DMS 273 treated with DMSO at 0.1 percent for 48 hours (cell line): ENCODE data around the gene PRDM16.

ENCODE experiments used
- DNase-seq: peaks from one replicate; lab custom pipeline; 2025; lab: John Stamatoyannopoulos, UW

The PRDM16 gene

GRCh38 chr1:3356827-3357460, 287.9 kb downstream of the PRDM16 start:
- DNase-seq: no peak

- DNase-seq: no peak
Measured at GRCh38 chr1:3357526-3358297, 288.7 kb downstream of the PRDM16 start.

GRCh38 chr1:3359351-3359750, 290.3 kb downstream of the PRDM16 start:
- no peak for DNase-seq

DNA sequence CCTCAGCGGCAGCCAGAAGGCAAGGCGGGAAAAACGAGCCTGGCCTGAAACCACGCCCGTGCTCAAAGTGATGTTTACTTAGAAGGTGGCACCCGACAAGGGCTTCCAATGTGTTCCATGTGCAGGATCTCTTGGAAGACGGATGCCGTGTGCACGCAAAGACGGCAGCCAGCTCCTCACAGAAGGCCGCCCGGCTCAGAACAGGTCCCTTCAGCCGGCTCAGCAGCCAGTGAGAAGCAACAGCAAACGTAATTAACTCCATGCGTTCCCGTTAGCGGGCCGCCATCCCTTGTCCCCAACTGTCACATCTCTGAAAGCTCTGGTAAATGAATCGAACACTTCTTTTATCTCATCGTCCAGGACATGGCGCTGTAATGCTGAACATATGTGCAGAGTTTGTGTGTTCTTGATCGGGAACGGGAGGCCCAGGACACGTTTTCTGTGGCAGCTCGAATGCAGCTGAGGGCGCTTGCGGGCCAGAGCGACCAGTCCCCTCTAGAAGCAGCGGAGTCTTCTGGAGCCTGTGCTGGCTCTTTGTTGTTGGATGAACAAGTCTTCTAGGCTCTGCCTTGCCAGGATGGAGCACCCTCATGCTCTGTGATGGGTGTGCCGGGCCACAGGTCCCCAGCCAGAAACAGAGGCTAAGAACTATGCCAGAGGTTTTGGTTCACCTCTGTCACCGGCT, 290.9 kb downstream of the PRDM16 start:
- no peak for DNase-seq

- no peak for DNase-seq
Measured at GRCh38 chr1:3360646-3361257, 291.7 kb downstream of the PRDM16 start.

DNA sequence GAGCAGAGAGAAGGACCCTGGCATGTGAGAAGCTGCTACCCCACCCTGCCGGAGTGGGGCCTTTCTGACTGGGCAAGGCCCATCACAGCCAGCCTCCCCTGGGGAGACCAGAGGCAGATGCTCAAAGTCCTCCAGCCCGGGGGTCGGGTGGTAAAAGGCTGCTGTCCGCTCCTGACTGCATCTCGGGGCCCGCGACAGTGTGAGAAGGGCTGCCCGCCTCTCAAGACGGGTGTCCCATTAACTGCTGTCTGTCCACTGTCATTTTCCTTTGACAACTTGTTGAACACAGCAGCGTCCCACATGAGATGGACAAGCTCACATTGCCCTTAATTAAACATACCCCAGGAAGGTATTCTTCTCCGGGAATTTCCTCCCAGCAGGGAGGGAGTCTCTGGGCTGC, 294.0 kb downstream of the PRDM16 start:
- no peak for DNase-seq

- DNase-seq: no peak
Measured at GRCh38 chr1:3363756-3364155, 294.8 kb downstream of the PRDM16 start.

DNA sequence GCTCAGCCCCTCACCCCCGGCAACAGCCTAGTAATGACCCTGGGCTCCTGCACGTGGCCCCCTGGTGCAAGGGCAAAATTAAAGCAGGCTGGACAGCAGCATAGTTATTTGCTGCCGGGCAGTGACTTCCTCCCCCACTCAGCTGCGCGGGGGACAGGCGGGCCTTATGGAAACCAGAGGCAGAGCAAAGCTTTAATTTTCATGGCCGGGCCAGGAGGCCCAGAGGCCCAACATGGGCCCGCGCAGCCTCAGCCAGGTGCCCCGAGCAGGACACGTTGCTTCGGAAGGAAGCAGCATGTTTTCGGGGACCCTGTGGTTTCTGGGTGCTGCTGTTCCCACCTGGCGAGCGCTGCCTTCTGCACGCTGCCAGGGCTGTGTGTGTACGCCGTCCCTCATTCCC, 295.5 kb downstream of the PRDM16 start:
- no peak for DNase-seq

- no peak for DNase-seq
Measured at GRCh38 chr1:3364983-3365382, 296.0 kb downstream of the PRDM16 start.

- no peak for DNase-seq
Measured at GRCh38 chr1:3365523-3366125, 296.6 kb downstream of the PRDM16 start.

DNA sequence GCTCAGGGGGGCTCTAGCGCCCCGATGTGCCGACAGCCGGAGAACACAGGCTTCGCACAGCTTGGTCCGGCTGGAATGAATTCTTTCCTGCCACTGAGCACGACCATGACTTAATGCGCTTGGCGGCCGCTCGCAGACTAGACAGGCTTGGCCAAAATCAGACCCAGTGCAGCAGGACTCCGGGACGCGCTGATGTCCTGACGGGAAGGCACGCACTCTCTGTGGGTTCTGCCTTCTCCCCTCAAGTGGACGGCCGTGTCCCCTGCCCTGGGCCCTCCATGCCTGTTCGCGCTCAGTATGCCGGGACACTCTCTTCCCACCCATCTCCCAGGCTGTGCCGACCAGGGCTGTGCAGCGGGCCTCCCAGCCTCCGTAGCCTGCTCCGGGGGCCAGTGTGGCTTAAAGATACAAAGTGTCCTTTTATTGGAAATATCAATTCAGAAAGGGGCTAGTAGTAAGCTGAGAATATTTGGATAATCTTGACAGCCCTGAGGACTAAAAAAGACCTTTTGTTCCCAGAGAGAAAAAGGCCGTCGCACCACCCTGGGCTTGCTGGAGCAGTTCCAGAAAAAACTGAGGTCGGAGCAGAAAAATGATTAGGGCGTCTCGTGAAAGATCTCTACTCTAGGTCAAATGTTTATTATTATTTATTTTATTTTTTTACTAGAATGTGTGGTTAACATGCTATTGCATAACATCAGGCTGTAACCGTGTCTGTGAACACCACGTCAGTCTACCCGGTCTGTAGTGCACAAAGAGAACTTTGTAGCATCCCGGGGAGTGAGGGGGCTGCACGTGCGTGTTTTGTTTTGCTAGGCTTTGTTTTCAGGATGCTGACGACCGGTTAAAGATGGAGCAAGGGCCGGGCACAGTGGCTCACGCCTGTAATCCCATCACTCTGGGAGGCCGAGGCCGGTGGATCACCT, 297.4 kb downstream of the PRDM16 start:
- DNase-seq: no peak

- no peak for DNase-seq
Measured at GRCh38 chr1:3367376-3367775, 298.4 kb downstream of the PRDM16 start.

DNA sequence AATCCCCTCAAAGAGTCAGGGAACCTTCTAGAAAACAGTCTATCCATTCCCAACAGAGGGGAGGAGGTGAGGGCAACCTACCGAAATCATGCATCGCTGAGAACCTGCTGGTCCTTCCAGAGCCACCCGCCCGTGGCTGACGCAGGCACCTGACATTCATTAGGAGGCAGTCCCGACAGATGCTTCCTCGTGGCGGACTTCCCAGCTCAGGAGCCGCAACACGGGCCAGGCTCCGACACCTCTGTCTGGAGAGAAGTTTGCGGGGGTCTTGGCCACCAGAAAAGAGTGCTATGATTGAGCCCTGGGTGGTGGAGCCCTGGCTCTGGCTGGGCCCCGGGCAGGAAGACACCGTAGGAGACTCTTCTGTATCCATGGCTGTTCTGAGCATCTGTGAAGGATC, 299.1 kb downstream of the PRDM16 start:
- DNase-seq: no peak

- DNase-seq: no peak
Measured at GRCh38 chr1:3368711-3369445, 299.9 kb downstream of the PRDM16 start.

DNA sequence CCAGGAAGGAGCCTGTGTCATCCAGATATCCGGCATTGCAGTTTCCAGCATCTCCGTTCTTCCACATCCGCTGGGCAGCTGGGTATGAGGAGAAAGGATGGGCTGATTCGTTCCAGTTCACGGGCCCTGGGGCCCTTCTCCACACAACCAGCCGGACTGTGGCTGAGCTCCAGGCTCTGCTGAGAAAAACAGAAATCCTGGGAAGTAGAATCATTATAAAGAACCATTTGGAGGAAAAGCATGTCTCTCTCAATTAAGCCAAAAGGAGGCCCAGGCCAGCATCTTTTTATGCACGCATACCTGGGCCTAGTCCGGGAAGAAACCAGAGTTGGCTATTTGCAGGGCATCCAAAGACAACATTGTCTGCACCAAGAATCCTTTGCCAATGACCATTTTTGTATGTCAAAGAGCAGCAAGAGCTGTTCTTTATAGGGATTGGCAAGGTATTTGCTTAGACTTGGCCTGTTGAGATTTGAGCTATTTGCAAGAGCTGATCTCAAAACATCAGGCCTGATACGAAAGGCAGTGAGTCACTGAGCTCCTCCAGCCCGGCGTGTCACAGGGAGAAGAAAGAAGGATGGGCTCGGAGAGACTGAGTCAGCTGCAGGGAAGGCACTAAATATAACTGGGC, 300.6 kb downstream of the PRDM16 start:
- DNase-seq: no peak

DNA sequence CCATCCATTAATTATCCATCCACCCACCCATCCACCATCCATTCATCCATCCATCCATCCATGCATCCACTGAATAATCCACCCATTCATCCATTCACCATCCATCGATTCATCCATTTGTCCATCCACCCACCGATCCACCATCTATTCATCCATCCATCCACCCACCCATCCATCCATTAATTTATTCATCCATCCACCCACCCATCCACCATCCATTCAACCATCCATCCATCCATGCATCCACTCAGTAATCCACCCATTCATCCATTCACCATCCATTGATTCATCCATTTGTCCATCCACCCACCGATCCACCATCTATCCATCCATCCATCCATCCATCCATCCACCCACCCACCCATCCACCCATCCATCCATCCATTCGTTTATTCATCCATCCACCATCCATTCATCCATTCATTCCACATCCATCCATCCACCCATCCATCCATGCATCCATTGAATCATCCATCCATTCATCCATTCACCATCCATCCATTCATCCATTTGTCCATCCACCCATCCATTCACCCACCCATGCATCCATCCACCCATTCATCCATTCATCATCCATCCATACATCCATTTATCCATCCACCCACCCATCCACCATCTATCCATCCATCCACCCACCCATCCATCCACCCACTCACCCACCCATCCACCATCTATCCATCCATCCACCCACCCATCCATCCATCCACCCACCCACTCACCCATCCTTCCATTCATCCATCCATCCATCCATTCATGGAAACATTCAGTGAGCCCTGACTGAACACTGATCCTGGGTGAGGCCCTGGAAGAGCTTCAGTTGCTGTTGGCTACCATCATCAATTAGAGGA, 302.1 kb downstream of the PRDM16 start:
- DNase-seq: no peak

DNA sequence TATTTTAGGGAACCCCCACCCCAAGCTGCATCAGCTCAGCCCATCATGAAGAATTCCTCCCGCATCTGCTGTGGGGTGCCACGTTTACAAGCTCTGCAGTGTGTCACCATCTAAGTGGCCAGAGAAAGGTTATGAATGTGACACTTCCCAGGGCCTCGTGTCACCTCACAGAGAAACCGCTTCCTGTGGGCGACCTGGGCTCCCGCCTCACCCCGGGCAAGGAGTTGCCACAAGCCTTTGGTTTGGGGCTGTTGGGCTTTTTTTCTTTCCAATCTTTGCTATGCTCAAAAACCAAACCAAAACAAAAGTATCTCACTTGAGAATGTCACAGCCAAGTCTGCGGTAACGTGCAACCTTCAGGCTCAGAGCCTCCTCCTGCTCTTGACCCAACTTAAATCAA, 303.3 kb downstream of the PRDM16 start:
- no peak for DNase-seq

GRCh38 chr1:3373175-3373574, 304.2 kb downstream of the PRDM16 start:
- no peak for DNase-seq
